Measurements from ENCODE around the gene RERE.

DNA sequence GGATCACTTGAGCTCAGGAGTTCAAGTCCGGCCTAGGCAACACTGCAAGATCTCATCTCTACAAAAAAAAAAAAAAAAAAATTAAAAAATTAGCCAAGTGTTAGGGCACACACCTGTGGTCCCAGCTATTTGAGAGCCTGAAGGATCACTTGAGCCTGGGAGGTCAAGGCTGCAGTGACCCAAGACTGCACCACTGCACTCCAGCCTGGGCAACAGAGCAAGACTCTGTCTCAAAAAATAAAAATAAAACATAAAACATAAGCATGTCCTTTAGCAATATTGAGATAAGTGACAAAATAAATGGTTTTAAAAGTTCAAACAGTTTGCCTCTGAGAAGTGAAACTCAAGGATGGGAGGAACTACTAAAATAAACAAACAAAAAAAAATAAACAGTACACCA is 101.2 kb downstream of the RERE start:
- TF ChIP-seq MYC (IDR thresholded peaks at IDR 0.05; ENCODE audit: low read depth, low read length) (no peak), POLR2AphosphoS5 (IDR thresholded peaks at IDR 0.05; ENCODE audit: insufficient read depth, low read depth, low read length) (no peak), POLR2A (IDR thresholded peaks at IDR 0.05; ENCODE audit: low read depth, low read length) (no peak)
- TF ChIP-seq, protein P1, sequence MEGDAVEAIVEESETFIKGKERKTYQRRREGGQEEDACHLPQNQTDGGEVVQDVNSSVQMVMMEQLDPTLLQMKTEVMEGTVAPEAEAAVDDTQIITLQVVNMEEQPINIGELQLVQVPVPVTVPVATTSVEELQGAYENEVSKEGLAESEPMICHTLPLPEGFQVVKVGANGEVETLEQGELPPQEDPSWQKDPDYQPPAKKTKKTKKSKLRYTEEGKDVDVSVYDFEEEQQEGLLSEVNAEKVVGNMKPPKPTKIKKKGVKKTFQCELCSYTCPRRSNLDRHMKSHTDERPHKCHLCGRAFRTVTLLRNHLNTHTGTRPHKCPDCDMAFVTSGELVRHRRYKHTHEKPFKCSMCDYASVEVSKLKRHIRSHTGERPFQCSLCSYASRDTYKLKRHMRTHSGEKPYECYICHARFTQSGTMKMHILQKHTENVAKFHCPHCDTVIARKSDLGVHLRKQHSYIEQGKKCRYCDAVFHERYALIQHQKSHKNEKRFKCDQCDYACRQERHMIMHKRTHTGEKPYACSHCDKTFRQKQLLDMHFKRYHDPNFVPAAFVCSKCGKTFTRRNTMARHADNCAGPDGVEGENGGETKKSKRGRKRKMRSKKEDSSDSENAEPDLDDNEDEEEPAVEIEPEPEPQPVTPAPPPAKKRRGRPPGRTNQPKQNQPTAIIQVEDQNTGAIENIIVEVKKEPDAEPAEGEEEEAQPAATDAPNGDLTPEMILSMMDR (IDR thresholded peaks at IDR 0.05; ENCODE audit: extremely low read depth in 1 of 2, insufficient read depth in 1 of 2, low read depth in 1 of 2, low read length in 2 of 2): no peak
